Spleen (tissue), 11 donors: ENCODE data around the gene AKIRIN2. TPM values are rescaled to one million over a fixed set of nuclear protein-coding genes. Genes with fewer than 3 reads are reported as not detected.
A peak's percentile ranks its signal among the peaks of the same experiment; 100 is the strongest.
"Not testable (repeated sequence)": the region's sequence is repeated elsewhere in the genome, so short reads cannot be mapped to it uniquely, and the experiment has no call there.

Experiments used
- DNase-seq: peaks from one replicate; pipeline ENCODE4 v3.0.0-alpha.2; 2020
- H3K27ac ChIP-seq, 8 donors: fragments of 200-600 bp; sonication (generic) in 7 of 8; 1 replicate in 4 of 8; 2 replicates in 4 of 8; pipeline versions ENCODE4 v1.5.0 to v1.8.0; 2016 to 2021; ENCODE audit warnings: inconsistent platforms in 4 of 8, mild to moderate bottlenecking in 4 of 8, moderate library complexity in 1 of 8
- H3K27me3 ChIP-seq, 7 donors: fragments of 200-600 bp; sonication (generic) in 6 of 7; replicated peaks in 1 of 7; 1 replicate in 4 of 7; 2 replicates in 3 of 7; pipeline versions ENCODE4 v1.5.0 to v1.8.0; 2016 to 2021; ENCODE audit warnings: inconsistent platforms in 3 of 7, mild to moderate bottlenecking in 1 of 7
- H3K36me3 ChIP-seq, 6 donors: fragments of 200-600 bp; sonication (generic) in 5 of 6; 1 replicate in 4 of 6; 2 replicates in 2 of 6; pipeline versions ENCODE4 v1.5.0 to v1.8.0; 2016 to 2021; ENCODE audit warnings: inconsistent platforms in 2 of 6
- H3K4me1 ChIP-seq, 6 donors: fragments of 200-600 bp; sonication (generic) in 5 of 6; 1 replicate in 3 of 6; 2 replicates in 3 of 6; pipeline versions ENCODE4 v1.5.0 to v1.8.0; 2016 to 2021; ENCODE audit warnings: inconsistent platforms in 3 of 6
- H3K4me3 ChIP-seq, 8 donors: fragments of 200-600 bp; sonication (generic) in 7 of 8; 1 replicate in 4 of 8; 2 replicates in 4 of 8; pipeline versions ENCODE4 v1.5.0 to v1.8.0; 2016 to 2021; ENCODE audit warnings: inconsistent platforms in 4 of 8, mild to moderate bottlenecking in 4 of 8, moderate library complexity in 2 of 8
- H3K9me3 ChIP-seq, 8 donors: fragments of 200-600 bp; sonication (generic) in 7 of 8; 1 replicate in 4 of 8; 2 replicates in 4 of 8; pipeline versions ENCODE4 v1.5.0 to v1.8.0; 2016 to 2021; ENCODE audit warnings: inconsistent platforms in 4 of 8
- CTCF ChIP-seq, 11 experiments: fragments of 200-600 bp in 7 of 11; fragments of 450-650 bp in 4 of 11; sonication (generic) in 4 of 11; IDR thresholded peaks in 8 of 11; conservative IDR thresholded peaks in 3 of 11; 1 replicate in 7 of 11; 2 replicates in 4 of 11; pipeline versions ENCODE4 v1.4.0 to v1.8.0; 2016 to 2021; ENCODE audit warnings: antibody characterized with exemption in 11 of 11, inconsistent platforms in 4 of 11, mild to moderate bottlenecking in 1 of 11
- POLR2A ChIP-seq, 3 donors: fragments of 450-650 bp; IDR thresholded peaks; one replicate each; pipeline ENCODE4 v1.5.1; 2017; ENCODE audit warnings: antibody characterized with exemption in 3 of 3, mild to moderate bottlenecking in 1 of 3
- POLR2AphosphoS5 ChIP-seq, 3 donors: sonication (generic); formaldehyde crosslinking; IDR thresholded peaks; one replicate each; pipeline ENCODE4 v1.5.1; 2017; ENCODE audit warnings: antibody characterized with exemption in 3 of 3
- WGBS, 5 donors: extraction: QIAGEN DNeasy Blood & Tissue Kit in 3 of 5; methylation state at CpG; one replicate each; pipeline versions ENCODE4 v1.1.5 to v1.1.7; 2013 to 2018; 5-methylcytosine and 5-hydroxymethylcytosine counted together
- intact Hi-C: fragments of 100-400 bp; cut with DNase I; formaldehyde crosslinking; loops from one replicate; pipeline ENCODE4 v1.15.0; 2023; ENCODE audit warnings: low total_unique reads
- polyA plus RNA-seq, 3 donors: library from polyadenylated mRNA; stranded (reverse); fragments of 200-250 nt; gene quantifications; one replicate each; pipeline ENCODE4 v1.2.1, GENCODE V29; 2013
- total RNA-seq, 7 donors: library from RNA; depleted of rRNA in 3 of 7; stranded (reverse); fragments of >200 nt in 3 of 7; fragmentation: NEBNext Ultra II Directional in 4 of 7; extraction: Animal tissue kit (Norgen Biotek cat#: 25700) in 4 of 7; gene quantifications; one replicate each; pipeline versions ENCODE4 v1.1.0 to v1.2.1, GENCODE V29; 2016 to 2021
- donor health status: healthy with polysubstance abuse.
- donor health status: DM: no; HTN: no; CAD: no; lungs with moderate emphysema.
- donor health status: DM: no; HTN: no; CAD: no.
- donor health status: Bipolar disorder and iron deficiency.
- donor health status: healthy.
- donor health status: DM: no; HTN: no; CAD: no.
- donor health status: DM: yes; HTN: yes; CAD: no.

AKIRIN2 gene
- total and polyA plus RNA-seq, 10 donors: 35.1 to 106 (median 68.2) TPM

- DNase-seq: no peak
- no peaks in the 10 kb centered on the region for H3K27me3 ChIP-seq
- H3K4me3 ChIP-seq: no peak overlapping the region
- no peak overlapping the region for H3K27ac ChIP-seq
- WGBS, 5 donors: 70 to 77% (median 75%) methylated on average over 3 of the region's 3 CpGs
- TF ChIP-seq CTCF (IDR thresholded peaks at IDR 0.05 in 8 of 11, conservative IDR thresholded peaks at IDR 0.05 in 3 of 11) (no peak), POLR2AphosphoS5 (IDR thresholded peaks at IDR 0.05) (no peak), POLR2A (IDR thresholded peaks at IDR 0.05) (no peak)
- no peaks in the 10 kb centered on the region for H3K9me3 ChIP-seq
- intact Hi-C loops: no loop called here
- no peaks in the 10 kb centered on the region for H3K36me3 ChIP-seq
- H3K4me1 ChIP-seq: peaks cover 0 to 22% (median 7%) of the 10 kb centered on the region in 6 donors
These were observed 4.3 kb upstream of the AKIRIN2 start for GRCh38 chr6:87706187-87706966.

- intact Hi-C loops: no loop called here
- no peak for DNase-seq
- Histone ChIP-seq H3K4me1 (peaks cover 2 to 27% (median 7%) of the 10 kb centered on the region in 6 donors), H3K9me3 (no peaks in the 10 kb centered on the region), H3K27ac (peak overlapping the region in 2 of 8 donors; percentile 13 to 42), H3K27me3 (no peaks in the 10 kb centered on the region), H3K36me3 (no peaks in the 10 kb centered on the region), H3K4me3 (no peak overlapping the region)
- WGBS, 5 donors: 66 to 89% (median 78%) methylated on average over 4 of the region's 4 CpGs
- TF ChIP-seq CTCF (IDR thresholded peaks at IDR 0.05 in 8 of 11, conservative IDR thresholded peaks at IDR 0.05 in 3 of 11) (no peak), POLR2AphosphoS5 (IDR thresholded peaks at IDR 0.05) (no peak), POLR2A (IDR thresholded peaks at IDR 0.05) (no peak)
These were observed 3.1 kb upstream of the AKIRIN2 start for GRCh38 chr6:87705070-87705691.

GRCh38 chr6:87703039-87703438 is 1.0 kb upstream of the AKIRIN2 start:
- DNase-seq, intact Hi-C loops, H3K9me3 ChIP-seq, H3K36me3 ChIP-seq, H3K27me3 ChIP-seq: not testable (repeated sequence)
- Histone ChIP-seq H3K27ac (peak overlapping the region; percentile 98 to 100 (median 99)), H3K4me3 (peak overlapping the region; percentile 61 to 93 (median 76)), H3K4me1 (peaks cover 16 to 45% (median 26%) of the 10 kb centered on the region in 6 donors)
- WGBS, 5 donors: 77 to 88% (median 86%) methylated on average over 19 of the region's 19 CpGs

GRCh38 chr6:87702589-87702945 is 534 bp upstream of the AKIRIN2 start:
- TF ChIP-seq POLR2AphosphoS5 (IDR thresholded peaks at IDR 0.05): no peak
- no peak for TF ChIP-seq POLR2A (IDR thresholded peaks at IDR 0.05)
- TF ChIP-seq CTCF (IDR thresholded peaks at IDR 0.05 in 8 of 11, conservative IDR thresholded peaks at IDR 0.05 in 3 of 11): no peak
- H3K27ac ChIP-seq: peak overlapping the region; percentile 98 to 100 (median 99)
- 2 to 8% (median 5%) methylated on average over 7 of the region's 7 CpGs for WGBS, 5 donors
- H3K4me3 ChIP-seq: peak overlapping the region; percentile 61 to 93 (median 76)
- peaks cover 20 to 50% (median 30%) of the 10 kb centered on the region in 6 donors for H3K4me1 ChIP-seq
- H3K9me3 ChIP-seq: no peaks in the 10 kb centered on the region
- no peaks in the 10 kb centered on the region for H3K36me3 ChIP-seq
- no peaks in the 10 kb centered on the region for H3K27me3 ChIP-seq
- intact Hi-C loops: no loop called here
- no peak for DNase-seq
